NCI-H2107 treated with DMSO at 0.1 percent for 48 hours (cell line): ENCODE data around the gene NSMCE1.

Source experiments
- DNase-seq: peaks from one replicate; lab custom pipeline; 2025; ENCODE audit not compliant: unreplicated experiment; lab: John Stamatoyannopoulos, UW

Gene NSMCE1

DNA sequence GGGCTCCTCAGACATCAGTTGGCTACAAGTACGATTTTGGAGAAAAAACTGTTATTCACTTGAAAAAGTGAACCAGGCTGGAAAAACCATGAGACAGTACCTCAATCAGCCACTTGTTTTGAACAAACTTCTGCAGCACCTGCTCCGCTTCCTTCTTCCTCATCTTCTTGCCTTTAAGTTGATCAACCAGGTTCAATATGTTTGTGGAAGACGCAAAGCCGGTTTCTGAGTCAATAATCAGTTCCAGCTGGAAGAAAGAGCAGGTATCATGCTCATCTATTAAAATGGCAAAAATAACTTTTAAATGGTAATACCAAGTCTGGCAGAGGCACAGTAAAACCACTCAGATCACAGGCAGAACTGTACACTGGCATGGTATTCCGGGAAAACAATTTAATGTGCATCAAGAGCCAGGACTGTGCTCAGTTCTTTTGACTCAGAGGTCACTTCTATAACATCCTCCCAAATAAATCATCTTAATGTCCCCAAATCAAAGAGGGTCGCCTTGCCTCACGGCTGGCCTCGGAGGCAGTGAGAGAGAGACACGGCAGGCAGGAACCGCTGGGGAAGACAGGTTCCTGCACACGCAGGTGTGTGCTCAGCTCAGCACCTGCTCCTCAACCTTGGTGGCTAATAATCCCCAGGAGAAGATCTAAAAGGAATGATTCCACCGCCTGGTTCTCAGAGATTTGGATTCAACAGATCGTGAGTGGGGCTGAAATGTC is 35.5 kb downstream of the NSMCE1 start:
- no peak for DNase-seq

DNA sequence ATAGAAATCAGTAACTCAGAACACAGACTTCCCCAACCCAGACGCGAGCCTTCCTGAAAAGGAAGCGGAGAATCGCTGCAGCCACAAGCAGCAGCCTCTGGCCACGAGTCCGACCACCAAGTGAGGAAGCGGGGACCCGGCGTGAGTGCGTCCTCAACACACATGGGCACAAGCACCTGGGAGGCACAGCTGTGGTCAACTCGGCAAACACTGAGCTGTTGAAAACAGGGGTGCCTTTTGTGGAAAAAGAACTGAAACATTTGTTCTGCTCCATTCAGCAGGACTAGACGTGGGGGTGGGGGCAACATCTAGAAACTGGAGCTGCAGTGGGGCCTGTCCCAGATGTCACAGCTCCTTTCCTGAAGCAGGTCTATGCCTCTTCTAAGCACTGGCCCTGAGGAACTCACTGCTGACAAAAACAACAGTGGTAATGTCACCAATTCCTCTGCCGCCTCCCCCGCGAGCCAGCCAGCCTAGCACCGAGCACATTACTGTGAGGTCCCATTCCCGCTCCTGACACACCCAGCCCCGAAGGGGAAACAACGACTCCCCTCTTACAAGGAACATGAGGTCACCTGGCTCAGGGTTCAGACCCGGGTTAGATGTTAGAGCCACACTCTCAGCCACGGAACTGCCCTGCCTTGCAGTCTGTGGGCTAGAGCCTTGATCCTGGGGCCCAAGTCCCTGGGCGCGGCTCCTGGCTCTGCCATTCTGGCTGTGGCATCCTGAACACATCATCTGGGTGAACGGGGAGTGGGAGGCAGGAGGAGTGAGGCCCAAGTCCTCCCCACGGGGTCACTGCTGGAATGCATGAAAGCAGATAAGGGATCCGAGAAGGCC is 36.3 kb downstream of the NSMCE1 start:
- DNase-seq = no peak

GRCh38 chr16:27231692-27232060 is 36.9 kb downstream of the NSMCE1 start:
- DNase-seq = no peak

DNA sequence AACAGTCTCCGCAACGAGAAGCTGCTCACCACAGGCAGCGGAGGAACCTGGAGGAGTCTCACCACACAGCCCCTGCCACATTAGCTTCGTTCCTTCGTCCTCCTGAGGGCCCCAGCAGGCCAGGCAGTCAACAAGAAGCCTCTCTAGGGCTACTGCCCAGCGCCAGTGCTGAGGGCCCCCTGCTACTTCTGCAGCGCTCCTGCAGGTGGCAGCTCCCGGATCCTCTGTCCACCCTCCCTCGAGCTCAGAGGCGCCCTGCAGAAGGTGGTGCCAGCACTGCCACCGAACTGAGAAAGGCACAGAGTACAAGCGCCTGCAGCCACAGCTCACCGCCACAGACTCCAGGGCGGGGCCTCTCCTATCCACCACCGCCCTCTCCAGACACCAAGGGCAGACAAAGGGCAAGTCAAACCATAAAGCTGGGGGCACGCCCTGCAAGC is 38.0 kb downstream of the NSMCE1 start:
- DNase-seq = peak; percentile 29

DNA sequence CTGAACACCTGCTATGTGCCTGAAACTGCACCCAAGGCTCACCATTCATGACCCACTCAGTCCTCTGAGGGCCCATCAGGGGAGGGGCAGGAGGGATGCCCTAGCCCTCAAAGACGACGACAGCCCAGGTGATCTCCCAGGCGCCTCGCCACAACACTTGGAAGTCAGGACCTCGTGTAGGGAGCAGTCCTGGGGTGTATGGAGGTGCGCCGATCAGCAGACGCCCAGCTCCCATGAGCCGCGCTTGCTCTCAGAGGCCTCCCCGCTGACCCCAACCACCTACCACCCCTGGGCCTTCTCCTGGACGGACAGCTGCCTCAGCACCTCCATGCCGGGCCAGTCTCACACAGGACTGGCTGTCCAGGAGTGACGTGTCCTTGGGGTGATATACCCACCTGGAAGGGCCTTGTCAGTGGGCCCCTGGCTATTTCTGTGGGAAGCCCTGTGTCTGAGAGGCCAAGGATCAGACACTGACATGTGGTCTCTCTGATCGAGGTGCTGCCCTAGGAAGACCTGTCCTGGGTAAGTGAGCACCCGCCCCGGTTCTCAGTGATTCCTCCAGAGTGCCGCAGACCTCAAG is 38.6 kb downstream of the NSMCE1 start:
- DNase-seq = no peak

GRCh38 chr16:27228621-27229501 is 39.7 kb downstream of the NSMCE1 start:
- DNase-seq = peak; percentile 22

DNA sequence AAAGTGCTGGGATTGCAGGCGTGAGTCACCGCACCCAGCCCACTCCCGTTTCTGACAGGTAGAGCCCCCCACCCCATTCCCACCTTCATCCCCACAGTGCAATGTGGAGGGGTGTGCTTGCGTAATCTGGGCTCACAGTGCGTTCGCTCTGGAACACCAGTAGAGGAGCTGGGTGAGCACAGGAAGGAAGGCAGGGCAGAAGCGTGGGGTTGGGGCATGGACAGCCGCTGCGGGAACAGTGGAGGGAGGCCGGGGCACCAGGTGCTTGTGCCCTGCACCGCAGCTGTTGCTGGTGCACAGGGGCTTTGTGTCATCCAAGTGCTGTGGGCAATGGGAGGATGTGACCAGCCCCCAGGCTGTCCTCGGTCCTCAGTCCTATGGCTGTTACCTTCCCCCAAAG is 40.5 kb downstream of the NSMCE1 start:
- DNase-seq = no peak

- DNase-seq = no peak
These were observed 41.4 kb downstream of the NSMCE1 start for GRCh38 chr16:27226976-27227705.

- DNase-seq = peak; percentile 41
These were observed 42.1 kb downstream of the NSMCE1 start for GRCh38 chr16:27226476-27226875.

GRCh38 chr16:27225536-27226360 is 42.8 kb downstream of the NSMCE1 start:
- DNase-seq = peak; percentile 55

DNA sequence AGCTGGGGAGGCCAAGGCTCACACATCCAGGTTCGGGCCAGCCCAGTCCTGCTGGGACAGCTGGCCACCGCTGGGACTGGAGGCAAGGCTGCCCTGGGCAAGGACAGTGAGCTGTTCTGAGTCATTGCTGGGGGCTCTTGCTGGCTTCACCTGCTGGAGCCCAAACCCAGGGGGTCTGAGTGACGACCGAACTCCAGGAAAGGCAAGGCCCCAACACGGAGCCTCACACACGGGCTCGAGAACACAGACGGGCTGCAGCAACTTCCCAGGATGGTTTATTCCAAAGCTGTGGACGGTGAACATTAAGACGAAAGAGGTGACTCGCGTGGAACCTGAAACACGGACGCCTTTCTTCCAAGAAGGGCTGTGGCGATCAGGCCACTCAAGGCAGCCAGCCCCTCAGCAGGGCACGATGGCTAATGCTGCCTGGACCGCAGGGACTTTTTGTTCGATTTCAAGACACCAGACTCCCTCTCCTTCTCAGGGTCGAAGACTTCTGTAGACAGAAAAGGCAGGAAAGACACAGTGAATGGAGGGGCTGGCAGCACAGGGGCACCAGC is 43.8 kb downstream of the NSMCE1 start:
- no peak for DNase-seq

DNA sequence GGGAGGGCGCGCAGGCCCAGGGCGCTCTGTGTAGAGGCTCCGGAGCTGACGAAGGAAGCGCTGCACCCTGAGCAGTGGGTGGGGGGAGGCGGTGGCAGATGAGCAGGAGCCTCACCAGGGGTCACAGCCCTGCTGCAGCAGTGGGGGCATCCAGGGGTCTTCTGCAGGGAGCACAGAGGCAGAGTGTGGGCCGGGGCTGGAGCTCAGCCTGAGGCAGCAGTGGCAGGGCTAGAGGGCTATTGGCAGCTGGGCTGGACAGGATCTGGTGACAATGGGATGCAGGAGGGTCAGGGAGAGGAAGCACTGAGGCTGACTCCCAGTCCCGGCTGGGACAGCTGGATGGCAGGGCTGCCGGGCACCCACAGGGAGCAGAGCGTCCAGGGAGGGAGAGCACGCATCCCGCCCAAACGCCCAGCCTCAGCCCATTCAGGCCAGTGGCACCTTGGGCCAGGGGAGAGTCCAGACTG is 44.3 kb downstream of the NSMCE1 start:
- no peak for DNase-seq

- DNase-seq = no peak
These were observed 44.9 kb downstream of the NSMCE1 start for GRCh38 chr16:27223701-27224100.

DNA sequence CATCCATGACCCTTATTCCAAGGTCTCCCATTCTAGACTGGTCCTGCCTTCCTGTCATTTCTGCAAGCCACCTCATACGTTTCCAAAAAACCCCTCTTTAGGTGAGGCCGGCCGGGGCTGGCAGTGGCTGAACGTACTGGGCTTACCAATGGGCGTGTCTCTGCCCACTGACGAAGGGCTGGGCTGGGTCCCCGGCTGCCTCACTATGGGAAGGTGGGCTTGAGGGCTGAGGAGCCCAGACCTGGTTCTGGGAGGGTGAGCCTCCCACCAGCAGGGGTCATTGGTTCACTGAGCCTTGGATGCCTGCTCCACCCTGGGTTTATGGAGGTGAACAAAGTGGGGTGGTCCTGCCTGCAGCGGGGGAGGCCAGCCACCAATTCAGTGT is 45.4 kb downstream of the NSMCE1 start:
- no peak for DNase-seq

- DNase-seq = no peak
These were observed 46.0 kb downstream of the NSMCE1 start for GRCh38 chr16:27222249-27223225.

- DNase-seq = no peak
These were observed 46.9 kb downstream of the NSMCE1 start for GRCh38 chr16:27221576-27222248.

DNA sequence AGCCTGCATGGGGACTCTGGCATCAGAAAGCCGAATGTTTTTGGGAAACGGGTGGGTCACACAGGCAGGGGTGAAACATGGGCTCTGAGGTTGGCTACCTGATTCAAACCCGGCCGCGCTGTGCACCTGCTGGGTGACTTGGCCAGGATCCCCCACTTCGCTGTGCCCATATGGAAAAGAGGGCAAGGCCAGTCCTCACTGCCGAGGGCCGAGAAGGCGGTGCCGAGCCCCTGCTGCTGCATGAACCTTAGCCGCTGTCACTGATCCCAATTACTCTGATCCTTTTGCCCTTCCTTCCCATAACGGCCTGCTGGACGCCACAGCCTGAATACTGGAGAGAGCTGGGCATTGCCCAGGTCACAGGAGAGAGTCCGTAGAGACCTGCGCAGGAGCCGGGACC is 47.6 kb downstream of the NSMCE1 start:
- no peak for DNase-seq
